ENCODE results near the gene MCOLN1. TPM values are rescaled to one million over a fixed set of nuclear protein-coding genes. Genes with fewer than 3 reads are reported as not detected.

The MCOLN1 gene
- total RNA-seq, 1 experiment from 2014 or later: 28.4 TPM

- H3K9me3 ChIP-seq (ENCODE audit: low read depth, low read length, poor library complexity, severe bottlenecking): no peaks in the 10 kb centered on the region
- no peaks in the 10 kb centered on the region for H3K4me1 ChIP-seq (ENCODE audit: insufficient read depth, low read length, poor library complexity, severe bottlenecking)
- POLR2A ChIA-PET (ENCODE audit: low non-redundant PET): no interaction called here
- no peak for DNase-seq (ENCODE audit: low spot score)
- no peaks in the 10 kb centered on the region for H3K36me3 ChIP-seq (ENCODE audit: insufficient read depth, low read length, poor library complexity, severe bottlenecking)
- no peak overlapping the region for H3K4me3 ChIP-seq (ENCODE audit: low read depth, low read length, poor library complexity, severe bottlenecking)
- intact Hi-C loops (cut with micrococcal nuclease; ENCODE audit: unreplicated experiment): no loop called here
- no TSS peak for BruUV-seq (replicated peaks)
- H3K27ac ChIP-seq (ENCODE audit: low read depth, low read length, poor library complexity, severe bottlenecking): no peak overlapping the region
- H3K27me3 ChIP-seq (replicated peaks; ENCODE audit: insufficient read depth, low read depth, low read length, poor library complexity): no peaks in the 10 kb centered on the region
- TF ChIP-seq, protein P1, sequence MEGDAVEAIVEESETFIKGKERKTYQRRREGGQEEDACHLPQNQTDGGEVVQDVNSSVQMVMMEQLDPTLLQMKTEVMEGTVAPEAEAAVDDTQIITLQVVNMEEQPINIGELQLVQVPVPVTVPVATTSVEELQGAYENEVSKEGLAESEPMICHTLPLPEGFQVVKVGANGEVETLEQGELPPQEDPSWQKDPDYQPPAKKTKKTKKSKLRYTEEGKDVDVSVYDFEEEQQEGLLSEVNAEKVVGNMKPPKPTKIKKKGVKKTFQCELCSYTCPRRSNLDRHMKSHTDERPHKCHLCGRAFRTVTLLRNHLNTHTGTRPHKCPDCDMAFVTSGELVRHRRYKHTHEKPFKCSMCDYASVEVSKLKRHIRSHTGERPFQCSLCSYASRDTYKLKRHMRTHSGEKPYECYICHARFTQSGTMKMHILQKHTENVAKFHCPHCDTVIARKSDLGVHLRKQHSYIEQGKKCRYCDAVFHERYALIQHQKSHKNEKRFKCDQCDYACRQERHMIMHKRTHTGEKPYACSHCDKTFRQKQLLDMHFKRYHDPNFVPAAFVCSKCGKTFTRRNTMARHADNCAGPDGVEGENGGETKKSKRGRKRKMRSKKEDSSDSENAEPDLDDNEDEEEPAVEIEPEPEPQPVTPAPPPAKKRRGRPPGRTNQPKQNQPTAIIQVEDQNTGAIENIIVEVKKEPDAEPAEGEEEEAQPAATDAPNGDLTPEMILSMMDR (conservative IDR thresholded peaks at IDR 0.05; ENCODE audit: low read depth, low read length): no peak
- TF ChIP-seq EZH2 (IDR thresholded peaks at IDR 0.05; ENCODE audit: borderline replicate concordance, low read depth, low read length, poor library complexity, severe bottlenecking): no peak
- CTCF ChIA-PET: no interaction called here
Observed at GRCh38 chr19:7478843-7479227, 43.6 kb upstream of the MCOLN1 start.

DNA sequence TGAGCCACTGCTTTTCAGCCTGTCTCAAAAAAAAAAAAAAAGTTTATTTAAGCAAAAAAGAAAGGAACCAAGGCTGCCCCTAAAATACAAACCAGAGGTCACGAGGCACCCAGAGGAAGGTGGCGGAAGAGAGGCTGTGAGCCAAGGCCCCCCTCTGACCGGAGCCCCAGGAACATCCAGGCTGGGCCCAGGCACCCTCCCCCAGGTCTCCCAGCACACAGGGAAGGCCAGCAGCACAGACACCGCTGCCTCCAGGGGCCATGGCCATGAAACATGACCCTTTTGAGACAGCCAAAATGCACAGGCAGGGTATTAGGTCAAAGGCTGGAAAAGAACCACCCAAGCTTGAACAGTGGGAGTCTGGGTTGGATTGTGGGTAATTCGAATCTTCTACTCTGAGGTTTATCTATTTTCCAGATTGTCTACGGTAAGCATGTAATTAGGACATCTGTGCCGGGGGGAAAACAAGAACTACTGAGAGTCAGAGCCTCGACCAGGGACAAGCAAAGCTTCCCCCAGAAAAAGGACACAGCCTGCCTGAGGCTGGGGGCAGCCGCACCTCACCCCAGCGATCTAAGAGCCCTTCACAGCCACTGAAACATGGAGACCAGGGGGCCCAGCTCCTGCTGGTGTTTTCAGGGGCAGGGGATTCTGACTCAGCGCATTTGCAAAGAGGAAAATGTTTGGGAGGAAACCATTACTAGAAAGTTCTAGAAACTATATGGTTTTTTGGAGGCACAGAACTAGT is 42.0 kb upstream of the MCOLN1 start:
- intact Hi-C loops (cut with micrococcal nuclease; ENCODE audit: unreplicated experiment): no loop called here
- TF ChIP-seq, protein P1 (conservative IDR thresholded peaks at IDR 0.05; ENCODE audit: low read depth, low read length): no peak
- TF ChIP-seq EZH2 (IDR thresholded peaks at IDR 0.05; ENCODE audit: borderline replicate concordance, low read depth, low read length, poor library complexity, severe bottlenecking): no peak
- no peaks in the 10 kb centered on the region for H3K9me3 ChIP-seq (ENCODE audit: low read depth, low read length, poor library complexity, severe bottlenecking)
- no peak for DNase-seq (ENCODE audit: low spot score)
- H3K4me1 ChIP-seq (ENCODE audit: insufficient read depth, low read length, poor library complexity, severe bottlenecking): no peaks in the 10 kb centered on the region
- no peak overlapping the region for H3K4me3 ChIP-seq (ENCODE audit: low read depth, low read length, poor library complexity, severe bottlenecking)
- POLR2A ChIA-PET (ENCODE audit: low non-redundant PET): no interaction called here
- no peaks in the 10 kb centered on the region for H3K36me3 ChIP-seq (ENCODE audit: insufficient read depth, low read length, poor library complexity, severe bottlenecking)
- CTCF ChIA-PET: no interaction called here
- BruUV-seq (replicated peaks): no TSS peak
- H3K27me3 ChIP-seq (replicated peaks; ENCODE audit: insufficient read depth, low read depth, low read length, poor library complexity): no peaks in the 10 kb centered on the region
- H3K27ac ChIP-seq (ENCODE audit: low read depth, low read length, poor library complexity, severe bottlenecking): no peak overlapping the region

DNA sequence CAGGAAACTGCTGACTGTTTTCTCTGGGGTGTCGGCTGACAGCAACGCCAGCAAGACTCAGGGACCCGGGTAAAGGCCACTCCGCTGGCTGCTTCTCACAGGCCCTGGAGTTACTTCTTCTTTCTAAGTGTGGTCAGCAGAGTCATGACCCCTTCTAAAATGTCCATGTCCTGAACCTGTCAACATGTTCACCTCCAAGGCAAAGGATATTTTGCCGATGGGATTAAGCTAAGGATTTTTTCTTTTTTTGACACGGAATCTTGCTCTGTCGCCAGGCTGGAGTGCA is 41.5 kb upstream of the MCOLN1 start:
- intact Hi-C loops (cut with micrococcal nuclease; ENCODE audit: unreplicated experiment): no loop called here
- TF ChIP-seq, protein P1 (conservative IDR thresholded peaks at IDR 0.05; ENCODE audit: low read depth, low read length): no peak
- no peak for TF ChIP-seq EZH2 (IDR thresholded peaks at IDR 0.05; ENCODE audit: borderline replicate concordance, low read depth, low read length, poor library complexity, severe bottlenecking)
- no peaks in the 10 kb centered on the region for H3K9me3 ChIP-seq (ENCODE audit: low read depth, low read length, poor library complexity, severe bottlenecking)
- no peaks in the 10 kb centered on the region for H3K36me3 ChIP-seq (ENCODE audit: insufficient read depth, low read length, poor library complexity, severe bottlenecking)
- ChIA-PET CTCF (no interaction called here), POLR2A (ENCODE audit: low non-redundant PET) (no interaction called here)
- H3K27ac ChIP-seq (ENCODE audit: low read depth, low read length, poor library complexity, severe bottlenecking): no peak overlapping the region
- no peak for DNase-seq (ENCODE audit: low spot score)
- H3K4me3 ChIP-seq (ENCODE audit: low read depth, low read length, poor library complexity, severe bottlenecking): no peak overlapping the region
- no peaks in the 10 kb centered on the region for H3K4me1 ChIP-seq (ENCODE audit: insufficient read depth, low read length, poor library complexity, severe bottlenecking)
- no TSS peak for BruUV-seq (replicated peaks)
- H3K27me3 ChIP-seq (replicated peaks; ENCODE audit: insufficient read depth, low read depth, low read length, poor library complexity): no peaks in the 10 kb centered on the region

Measured in A673 (cell line).